Keratinocyte (primary cell): ENCODE measurements around the gene EPG5. TPM values are rescaled to one million over a fixed set of nuclear protein-coding genes. Genes with fewer than 3 reads are reported as not detected.

Source experiments
- DNase-seq: peaks from one replicate; pipeline ENCODE4 v3.0.0-alpha.2; 2011; ENCODE audit warnings: low read depth, missing footprints, low spot score
- FAIRE-seq: peaks from 2 replicates; lab custom pipeline; 2011; peaks lifted over from hg19 to GRCh38; lab: Jason Lieb, UNC
- H2AFZ ChIP-seq: 2 replicates; pipeline ENCODE4 v1.6.0; 2012; ENCODE audit warnings: low read length, control low read depth, inconsistent platforms; ENCODE audit not compliant: control insufficient read depth
- H3K27ac ChIP-seq: 2 replicates; pipeline ENCODE4 v1.5.1; 2011; ENCODE audit warnings: low read length; ENCODE audit not compliant: control insufficient read depth, insufficient read depth
- H3K27me3 ChIP-seq: 3 replicates; pipeline ENCODE4 v1.6.0; 2011; ENCODE audit warnings: low read length; ENCODE audit not compliant: control insufficient read depth, insufficient read depth; ENCODE audit errors: extremely low read depth
- H3K36me3 ChIP-seq, 2 experiments: 2 replicates in 1 of 2; 3 replicates in 1 of 2; pipeline ENCODE4 v1.5.1; 2011; ENCODE audit warnings: low read length in 2 of 2, mild to moderate bottlenecking in 1 of 2; ENCODE audit not compliant: control insufficient read depth in 2 of 2, insufficient read depth in 2 of 2; ENCODE audit errors: extremely low read depth in 1 of 2
- H3K4me1 ChIP-seq: 3 replicates; pipeline ENCODE4 v1.5.1; 2011; ENCODE audit warnings: low read length; ENCODE audit not compliant: control insufficient read depth, insufficient read depth; ENCODE audit errors: extremely low read depth
- H3K4me2 ChIP-seq: 3 replicates; pipeline ENCODE4 v1.6.0; 2011; ENCODE audit warnings: low read depth, low read length; ENCODE audit not compliant: control insufficient read depth, insufficient read depth; ENCODE audit errors: extremely low read depth
- H3K4me3 ChIP-seq, 3 experiments: fragments of 200-600 bp in 1 of 3; sonication (generic) in 1 of 3; 2 replicates in 2 of 3; 3 replicates in 1 of 3; pipeline ENCODE4 v1.5.1; 2011 to 2016; ENCODE audit warnings: low read length in 3 of 3, mild to moderate bottlenecking in 3 of 3, control low read depth in 2 of 3, inconsistent platforms in 1 of 3, low read depth in 1 of 3, mixed read lengths in 1 of 3, mixed run types in 1 of 3, moderate library complexity in 1 of 3; ENCODE audit not compliant: control insufficient read depth in 2 of 3, insufficient read depth in 2 of 3; ENCODE audit errors: extremely low read depth in 1 of 3
- H3K79me2 ChIP-seq: 2 replicates; pipeline ENCODE4 v1.6.0; 2012; ENCODE audit warnings: low read length; ENCODE audit not compliant: control insufficient read depth, insufficient read depth
- H3K9ac ChIP-seq: 3 replicates; pipeline ENCODE4 v1.6.0; 2011; ENCODE audit warnings: low read length; ENCODE audit not compliant: control insufficient read depth, insufficient read depth; ENCODE audit errors: extremely low read depth
- H3K9me1 ChIP-seq: 3 replicates; pipeline ENCODE4 v1.6.0; 2011; ENCODE audit warnings: low read length; ENCODE audit not compliant: control insufficient read depth, insufficient read depth; ENCODE audit errors: extremely low read depth
- H3K9me3 ChIP-seq: 2 replicates; pipeline ENCODE4 v1.5.1; 2012; ENCODE audit warnings: low read depth, low read length; ENCODE audit not compliant: control insufficient read depth
- H4K20me1 ChIP-seq: 3 replicates; pipeline ENCODE4 v1.6.0; 2011; ENCODE audit warnings: low read length; ENCODE audit not compliant: control insufficient read depth, insufficient read depth; ENCODE audit errors: extremely low read depth
- CTCF ChIP-seq, 3 experiments: IDR thresholded peaks in 1 of 3; conservative IDR thresholded peaks in 1 of 3; optimal IDR thresholded peaks in 1 of 3; 2 replicates in 2 of 3; 3 replicates in 1 of 3; pipeline versions ENCODE3 to v1.5.1; 2011; ENCODE audit warnings: low read length in 3 of 3, mild to moderate bottlenecking in 3 of 3, moderate library complexity in 2 of 3, control low read depth in 1 of 3, inconsistent platforms in 1 of 3; ENCODE audit not compliant: insufficient read depth in 2 of 3; ENCODE audit errors: extremely low read depth in 1 of 3
- EZH2 ChIP-seq: IDR thresholded peaks from one replicate; pipeline ENCODE4 v1.6.1; 2012; ENCODE audit warnings: inconsistent platforms, mild to moderate bottlenecking, low read length, moderate library complexity
- dilution Hi-C: fragments of 300-500 bp; cut with MboI; formaldehyde crosslinking; loops from one replicate; pipeline ENCODE4 v1.7.0; 2020; ENCODE audit warnings: low sequenced_read_pairs; ENCODE audit not compliant: extremely low pct_ligation_motif_present
- polyA plus RNA-seq, 5 experiments: library from polyadenylated mRNA; depleted of rRNA in 3 of 5; stranded (reverse) in 3 of 5; stranded (forward) in 1 of 5; unstranded in 1 of 5; fragments of >200 nt; gene quantifications; 1 replicate in 1 of 5; 2 replicates in 3 of 5; 3 replicates in 1 of 5; pipeline versions ENCODE4 v1.2.1 to v1.2.3, GENCODE V29; 2011 to 2012; ENCODE audit warnings: missing spikeins in 2 of 5, low read depth in 1 of 5, low replicate concordance in 1 of 5

EPG5 gene
- polyA plus RNA-seq, 1 donor (not counting 4 experiments of a cell fraction or from before 2014, with no cell fraction given) = 17.8 TPM

DNA sequence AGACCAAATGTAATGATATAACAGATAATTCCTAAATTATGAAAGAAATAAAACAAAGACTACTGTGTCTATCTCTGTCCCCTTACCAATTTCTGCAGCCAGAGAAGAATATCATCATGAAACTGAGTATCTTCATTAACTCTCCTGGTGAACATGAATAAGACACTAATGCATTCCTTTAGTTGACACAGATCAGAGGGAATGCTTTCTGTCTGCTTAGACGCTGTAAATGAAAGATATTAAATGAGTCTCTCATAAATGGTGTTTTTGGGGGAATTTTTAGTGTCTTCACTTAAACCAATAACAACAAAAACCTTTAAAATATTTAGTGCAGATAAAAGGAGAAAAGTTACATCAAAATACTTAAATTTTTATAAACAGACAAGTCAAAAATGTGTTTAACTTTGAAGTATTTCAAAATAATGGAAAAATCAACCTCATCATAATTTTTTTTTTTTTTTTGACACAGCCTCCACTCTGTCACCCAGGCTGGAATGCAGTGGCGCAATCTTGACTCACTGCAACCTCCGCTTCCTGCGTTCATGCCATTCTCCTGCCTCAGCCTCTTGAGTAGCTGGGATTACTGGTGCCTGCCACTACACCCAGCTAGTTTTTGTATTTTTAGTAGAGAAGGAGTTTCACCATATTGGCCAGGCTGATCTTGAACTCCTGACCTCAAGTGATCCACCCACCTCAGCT is 16.0 kb downstream of the EPG5 start:
- peak; percentile 61 for FAIRE-seq

GRCh38 chr18:45945669-45946068 is 21.5 kb downstream of the EPG5 start:
- Histone ChIP-seq H3K4me3 (no peak overlapping the region), H3K4me1 (no peaks in the 10 kb centered on the region), H3K9ac (no peak overlapping the region), H3K27ac (no peak overlapping the region), H3K4me2 (no peak overlapping the region), H3K9me1 (no peaks in the 10 kb centered on the region), H3K79me2 (no peaks in the 10 kb centered on the region), H3K9me3 (no peaks in the 10 kb centered on the region), H4K20me1 (no peaks in the 10 kb centered on the region), H3K27me3 (no peaks in the 10 kb centered on the region), H2AFZ (no peak overlapping the region), H3K36me3 (peaks cover 25 to 32% of the 10 kb centered on the region in 2 experiments)
- FAIRE-seq (no peak), DNase-seq (no peak)
- dilution Hi-C loops = no loop called here
- no peak for TF ChIP-seq CTCF (optimal IDR thresholded peaks at IDR 0.05 in 1 of 3, IDR thresholded peaks at IDR 0.05 in 1 of 3, conservative IDR thresholded peaks at IDR 0.05 in 1 of 3; ENCODE audit: extremely low read depth in 1 of 3, insufficient read depth in 2 of 3, low read length in 3 of 3)
- TF ChIP-seq EZH2 = no peak

More for the DNA sequence above, 16.0 kb downstream of the EPG5 start:
- no peaks in the 10 kb centered on the region for H3K27me3 ChIP-seq
- H3K9me1 ChIP-seq = no peaks in the 10 kb centered on the region
- H4K20me1 ChIP-seq = no peaks in the 10 kb centered on the region
- peaks cover 25% of the 10 kb centered on the region for H3K4me1 ChIP-seq
- H3K79me2 ChIP-seq = peaks cover 4% of the 10 kb centered on the region
- no peaks in the 10 kb centered on the region for H3K9me3 ChIP-seq
- peak overlapping the region; percentile 14 for H3K4me2 ChIP-seq
- no peak overlapping the region for H2AFZ ChIP-seq
- dilution Hi-C loops = no loop called here
- H3K4me3 ChIP-seq = no peak overlapping the region
- DNase-seq = no peak
- H3K27ac ChIP-seq = peak overlapping the region; percentile 15
- TF ChIP-seq EZH2 (no peak), CTCF (optimal IDR thresholded peaks at IDR 0.05 in 1 of 3, IDR thresholded peaks at IDR 0.05 in 1 of 3, conservative IDR thresholded peaks at IDR 0.05 in 1 of 3; ENCODE audit: extremely low read depth in 1 of 3, insufficient read depth in 2 of 3, low read length in 3 of 3) (no peak)
- peaks cover 26 to 31% of the 10 kb centered on the region in 2 experiments for H3K36me3 ChIP-seq
- H3K9ac ChIP-seq = no peak overlapping the region
